Suprapubic skin (tissue), 4 donors: Measurements from ENCODE around the gene SLC30A3. TPM values are rescaled to one million over a fixed set of nuclear protein-coding genes. Genes with fewer than 3 reads are reported as not detected.
A peak's percentile ranks its signal among the peaks of the same experiment; 100 is the strongest.

Experiments used
- DNase-seq, 2 donors: peaks; one replicate each; pipeline ENCODE4 v3.0.0-alpha.2; 2019; ENCODE audit warnings: low spot score in 2 of 2
- H3K27ac ChIP-seq: fragments of 200-600 bp; sonication (generic); one replicate; pipeline ENCODE4 v1.5.1; 2019
- H3K27me3 ChIP-seq: fragments of 200-600 bp; sonication (generic); one replicate; pipeline ENCODE4 v1.5.1; 2019
- H3K36me3 ChIP-seq: fragments of 200-600 bp; sonication (generic); one replicate; pipeline ENCODE4 v1.5.1; 2019
- H3K4me1 ChIP-seq: fragments of 200-600 bp; sonication (generic); one replicate; pipeline ENCODE4 v1.5.1; 2019
- H3K4me3 ChIP-seq: fragments of 200-600 bp; sonication (generic); one replicate; pipeline ENCODE4 v1.5.1; 2019; ENCODE audit warnings: mild to moderate bottlenecking
- H3K9me3 ChIP-seq: fragments of 200-600 bp; sonication (generic); one replicate; pipeline ENCODE4 v1.5.1; 2019
- CTCF ChIP-seq, 2 donors: fragments of 200-600 bp in 1 of 2; fragments of 450-650 bp in 1 of 2; sonication (generic) in 1 of 2; IDR thresholded peaks; one replicate each; pipeline ENCODE4 v1.5.1; 2016 to 2019; ENCODE audit warnings: antibody characterized with exemption in 2 of 2, mild to moderate bottlenecking in 1 of 2, moderate library complexity in 1 of 2
- EP300 ChIP-seq: sonication (generic); formaldehyde crosslinking; IDR thresholded peaks from one replicate; pipeline ENCODE4 v1.6.1; 2017; ENCODE audit warnings: antibody characterized with exemption
- POLR2A ChIP-seq, 2 donors: fragments of 450-650 bp; IDR thresholded peaks; one replicate each; pipeline ENCODE4 v1.6.1; 2017; ENCODE audit warnings: antibody characterized with exemption in 2 of 2, mild to moderate bottlenecking in 2 of 2, moderate library complexity in 2 of 2
- POLR2AphosphoS5 ChIP-seq, 3 donors: sonication (generic); formaldehyde crosslinking; IDR thresholded peaks; one replicate each; pipeline ENCODE4 v1.6.1; 2017; ENCODE audit warnings: antibody characterized with exemption in 3 of 3
- WGBS: methylation state at CpG from one replicate; pipeline ENCODE4 v1.1.5; 2018; 5-methylcytosine and 5-hydroxymethylcytosine counted together
- total RNA-seq, 4 donors: library from RNA; depleted of rRNA; stranded (reverse); fragments of >200 nt; gene quantifications; one replicate each; pipeline ENCODE4 v1.1.0, GENCODE V29; 2016

Gene SLC30A3
- total RNA-seq, 4 donors from 2014 or later, result not detected

- Histone ChIP-seq H3K4me1 (peaks cover 24% of the 10 kb centered on the region), H3K36me3 (peaks cover 19% of the 10 kb centered on the region), H3K27me3 (peaks cover 46% of the 10 kb centered on the region), H3K27ac (no peak overlapping the region), H3K4me3 (no peak overlapping the region), H3K9me3 (no peaks in the 10 kb centered on the region)
- TF ChIP-seq POLR2A (IDR thresholded peaks at IDR 0.05) (no peak), EP300 (no peak), CTCF (IDR thresholded peaks at IDR 0.05) (no peak), POLR2AphosphoS5 (IDR thresholded peaks at IDR 0.05) (no peak)
- WGBS, result 6% methylated on average over 44 of the region's 75 CpGs
- no peak for DNase-seq
These were observed 44.9 kb upstream of the SLC30A3 start for GRCh38 chr2:27307545-27308358.

- no peak overlapping the region for H3K4me3 ChIP-seq
- H3K27me3 ChIP-seq, result peaks cover 46% of the 10 kb centered on the region
- H3K9me3 ChIP-seq, result no peaks in the 10 kb centered on the region
- H3K36me3 ChIP-seq, result peaks cover 17% of the 10 kb centered on the region
- 18% methylated on average over 6 of the region's 14 CpGs for WGBS
- DNase-seq, result no peak
- H3K4me1 ChIP-seq, result peaks cover 24% of the 10 kb centered on the region
- TF ChIP-seq POLR2A (IDR thresholded peaks at IDR 0.05) (no peak), EP300 (no peak), CTCF (IDR thresholded peaks at IDR 0.05) (no peak), POLR2AphosphoS5 (IDR thresholded peaks at IDR 0.05) (no peak)
- no peak overlapping the region for H3K27ac ChIP-seq
These were observed 44.4 kb upstream of the SLC30A3 start for GRCh38 chr2:27307287-27307544.

GRCh38 chr2:27306573-27307286 lies 43.9 kb upstream of the SLC30A3 start:
- Histone ChIP-seq H3K9me3 (no peaks in the 10 kb centered on the region), H3K27me3 (peaks cover 46% of the 10 kb centered on the region), H3K27ac (no peak overlapping the region), H3K4me1 (peaks cover 24% of the 10 kb centered on the region), H3K4me3 (peak overlapping the region; percentile 18), H3K36me3 (peaks cover 12% of the 10 kb centered on the region)
- no peak for TF ChIP-seq POLR2AphosphoS5 (IDR thresholded peaks at IDR 0.05)
- TF ChIP-seq POLR2A (IDR thresholded peaks at IDR 0.05), result no peak
- no peak for TF ChIP-seq EP300
- TF ChIP-seq CTCF (IDR thresholded peaks at IDR 0.05), result no peak
- WGBS, result 0% methylated on average over 4 of the region's 51 CpGs
- DNase-seq, result no peak

GRCh38 chr2:27306136-27306535 lies 43.3 kb upstream of the SLC30A3 start:
- Histone ChIP-seq H3K9me3 (no peaks in the 10 kb centered on the region), H3K27ac (no peak overlapping the region), H3K36me3 (peaks cover 7% of the 10 kb centered on the region), H3K4me3 (peak overlapping the region; percentile 18), H3K27me3 (peaks cover 46% of the 10 kb centered on the region), H3K4me1 (peaks cover 24% of the 10 kb centered on the region)
- DNase-seq, result no peak
- TF ChIP-seq POLR2A (IDR thresholded peaks at IDR 0.05) (no peak), POLR2AphosphoS5 (IDR thresholded peaks at IDR 0.05) (no peak), CTCF (IDR thresholded peaks at IDR 0.05) (no peak), EP300 (no peak)
- WGBS, result 68% methylated on average over 4 of the region's 26 CpGs

GRCh38 chr2:27305516-27305915 lies 42.7 kb upstream of the SLC30A3 start:
- peaks cover 46% of the 10 kb centered on the region for H3K27me3 ChIP-seq
- H3K27ac ChIP-seq, result no peak overlapping the region
- no peaks in the 10 kb centered on the region for H3K9me3 ChIP-seq
- WGBS, result 98% methylated on average over 5 of the region's 16 CpGs
- TF ChIP-seq POLR2A (IDR thresholded peaks at IDR 0.05) (no peak), POLR2AphosphoS5 (IDR thresholded peaks at IDR 0.05) (no peak), CTCF (IDR thresholded peaks at IDR 0.05) (no peak), EP300 (no peak)
- H3K4me3 ChIP-seq, result no peak overlapping the region
- H3K36me3 ChIP-seq, result peaks cover 7% of the 10 kb centered on the region
- H3K4me1 ChIP-seq, result peaks cover 24% of the 10 kb centered on the region
- DNase-seq, result no peak
